IMR-90 (cell line): ENCODE data around the gene ARMH3. TPM values are rescaled to one million over a fixed set of nuclear protein-coding genes. Genes with fewer than 3 reads are reported as not detected.

Experiments
- ATAC-seq: fragments of 200-7000 bp; cut with Tn5 transposase; 2 replicates; pipeline ENCODE4 v1.9.1; 2020; ENCODE audit warnings: low read depth, mild to moderate bottlenecking, moderate library complexity
- BruUV-seq: library from RNA; stranded (reverse); fragments of 400-500 nt; replicated peaks from 2 replicates; lab custom pipeline; 2021; lab: Mats Ljungman, UMichigan
- CTCF ChIA-PET: fragments of 300-600 bp; formaldehyde crosslinking; extraction: SDS; loops from one replicate; lab custom pipeline; 2021; ENCODE audit warnings: antibody characterized with exemption; lab: Yijun Ruan, JAX
- POLR2A ChIA-PET: fragments of 300-600 bp; sonication (Branson Sonifier 250); formaldehyde crosslinking; loops from one replicate; lab custom pipeline; 2022; ENCODE audit warnings: antibody characterized with exemption; ENCODE audit not compliant: unreplicated experiment; lab: Charles Lee
- DNase-seq: peaks from one replicate; pipeline ENCODE4 v3.0.0; 2013
- H2AFZ ChIP-seq: replicated peaks from 2 replicates; pipeline ENCODE3; 2013; ENCODE audit warnings: low read length, mild to moderate bottlenecking; ENCODE audit not compliant: poor library complexity
- H2AK5ac ChIP-seq: 2 replicates; pipeline ENCODE4 v1.6.1; 2013; ENCODE audit warnings: low read depth, low read length, inconsistent platforms
- H2AK9ac ChIP-seq: replicated peaks from 2 replicates; pipeline ENCODE3; 2013; ENCODE audit warnings: mild to moderate bottlenecking, low read depth, low read length, moderate library complexity; ENCODE audit not compliant: poor library complexity
- H2BK120ac ChIP-seq: 2 replicates; pipeline ENCODE4 v1.6.1; 2013; ENCODE audit warnings: low read depth, low read length, inconsistent platforms
- H2BK15ac ChIP-seq: 3 replicates; pipeline ENCODE4 v1.6.1; 2013; ENCODE audit warnings: low read depth, low read length, inconsistent platforms
- H2BK20ac ChIP-seq: 2 replicates; pipeline ENCODE4 v1.6.1; 2013; ENCODE audit warnings: low read depth, mild to moderate bottlenecking, inconsistent platforms, low read length, moderate library complexity
- H2BK5ac ChIP-seq: 2 replicates; pipeline ENCODE4 v1.6.1; 2013; ENCODE audit warnings: mild to moderate bottlenecking, low read depth, low read length, inconsistent platforms; ENCODE audit not compliant: poor library complexity, severe bottlenecking
- H3K14ac ChIP-seq: replicated peaks from 2 replicates; pipeline ENCODE4 v1.6.1; 2013; ENCODE audit warnings: low read depth, low read length, inconsistent platforms
- H3K18ac ChIP-seq: 2 replicates; pipeline ENCODE4 v1.6.1; 2013; ENCODE audit warnings: low read depth, low read length, control low read depth
- H3K23ac ChIP-seq: 2 replicates; pipeline ENCODE4 v1.6.1; 2013; ENCODE audit warnings: low read depth, low read length, inconsistent platforms
- H3K27ac ChIP-seq: 2 replicates; pipeline ENCODE4 v1.5.1; 2013; ENCODE audit warnings: mild to moderate bottlenecking, control low read depth, low read length; ENCODE audit not compliant: insufficient read depth
- H3K27me3 ChIP-seq: 2 replicates; pipeline ENCODE4 v1.6.1; 2013; ENCODE audit warnings: low read length; ENCODE audit not compliant: control insufficient read depth, insufficient read depth
- H3K36me3 ChIP-seq: 2 replicates; pipeline ENCODE4 v1.6.1; 2013; ENCODE audit warnings: low read length, mixed read lengths; ENCODE audit not compliant: control insufficient read depth, insufficient read depth
- H3K4ac ChIP-seq: 2 replicates; pipeline ENCODE4 v1.6.1; 2013; ENCODE audit warnings: low read depth, low read length, inconsistent platforms
- H3K4me1 ChIP-seq: 2 replicates; pipeline ENCODE4 v1.6.1; 2013; ENCODE audit warnings: low read length, mixed read lengths; ENCODE audit not compliant: control insufficient read depth, insufficient read depth
- H3K4me2 ChIP-seq: 2 replicates; pipeline ENCODE4 v1.6.1; 2013; ENCODE audit warnings: low read depth, mild to moderate bottlenecking, control low read depth, low read length, moderate library complexity
- H3K4me3 ChIP-seq: 2 replicates; pipeline ENCODE4 v1.5.1; 2013; ENCODE audit warnings: low read depth, mild to moderate bottlenecking, control low read depth, low read length, moderate library complexity; ENCODE audit not compliant: insufficient read depth
- H3K56ac ChIP-seq: 2 replicates; pipeline ENCODE4 v1.6.1; 2013; ENCODE audit warnings: low read length, inconsistent platforms; ENCODE audit not compliant: insufficient read depth; ENCODE audit errors: extremely low read depth
- H3K79me1 ChIP-seq, 2 experiments: 2 replicates each; pipeline ENCODE4 v1.6.1; 2013; ENCODE audit warnings: low read length in 2 of 2, inconsistent platforms in 1 of 2, low read depth in 1 of 2
- H3K9ac ChIP-seq: 2 replicates; pipeline ENCODE4 v1.6.1; 2013; ENCODE audit warnings: low read depth, low read length, control low read depth
- H3K9me1 ChIP-seq: 2 replicates; pipeline ENCODE4 v1.6.1; 2013; ENCODE audit warnings: low read length, inconsistent platforms; ENCODE audit not compliant: insufficient read depth
- H3K9me3 ChIP-seq: 2 replicates; pipeline ENCODE4 v1.6.1; 2013; ENCODE audit warnings: low read length; ENCODE audit not compliant: control insufficient read depth, insufficient read depth
- H4K20me1 ChIP-seq: 2 replicates; pipeline ENCODE4 v1.6.1; 2013; ENCODE audit warnings: low read length, inconsistent platforms; ENCODE audit not compliant: insufficient read depth
- H4K5ac ChIP-seq: 2 replicates; pipeline ENCODE4 v1.6.1; 2013; ENCODE audit warnings: mild to moderate bottlenecking, low read depth, low read length, control low read depth
- H4K8ac ChIP-seq, 2 experiments: 2 replicates each; pipeline ENCODE4 v1.6.1; 2013; ENCODE audit warnings: low read depth in 2 of 2, low read length in 2 of 2, control low read depth in 1 of 2, inconsistent platforms in 1 of 2
- H4K91ac ChIP-seq: 2 replicates; pipeline ENCODE4 v1.6.1; 2013; ENCODE audit warnings: low read depth, low read length, inconsistent platforms; ENCODE audit not compliant: insufficient read depth
- CEBPB ChIP-seq: IDR thresholded peaks from 2 replicates; pipeline ENCODE4 v1.6.1; 2012; ENCODE audit warnings: low read depth, low read length, improper control_type of control experiment
- ELK1 ChIP-seq: fragments of 150-350 bp; IDR thresholded peaks from 2 replicates; pipeline ENCODE4 v1.6.1; 2016; ENCODE audit warnings: low read depth, mild to moderate bottlenecking, low read length, moderate library complexity, borderline replicate concordance
- NFE2L2 ChIP-seq: fragments of 150-350 bp; IDR thresholded peaks from 2 replicates; pipeline ENCODE4 v1.6.1; 2016; ENCODE audit warnings: low read depth, mild to moderate bottlenecking, low read length
- RFX5 ChIP-seq: IDR thresholded peaks from 2 replicates; pipeline ENCODE4 v1.8.0; 2012; ENCODE audit warnings: low read depth, mild to moderate bottlenecking, low read length, moderate library complexity
- WGBS, 2 experiments: methylation state at CpG; one replicate each; pipeline versions ENCODE4 v1.1.5 to v1.1.7; 2013; ENCODE audit warnings: missing lambda C conversion rate in 2 of 2; ENCODE audit not compliant: insufficient read length in 1 of 2; ENCODE audit errors: extremely low coverage in 2 of 2; 5-methylcytosine and 5-hydroxymethylcytosine counted together
- dilution Hi-C: fragments of 300-500 bp; cut with HindIII; formaldehyde crosslinking; loops from one replicate; pipeline ENCODE4 v1.14.3; 2018; ENCODE audit warnings: low sequenced_read_pairs; ENCODE audit not compliant: unreplicated experiment
- in situ Hi-C: fragments of 300-500 bp; cut with MboI; formaldehyde crosslinking; loops from 3 replicates; pipeline ENCODE4 v1.14.3; 2019; ENCODE audit warnings: low sequenced_read_pairs, inconsistent platforms, mixed read lengths
- intact Hi-C: fragments of 100-400 bp; cut with micrococcal nuclease; formaldehyde crosslinking; loops from 2 replicates; pipeline ENCODE4 v1.10.0; 2022
- polyA plus RNA-seq, 3 experiments: library from polyadenylated mRNA; depleted of rRNA; stranded (reverse); fragments of >200 nt; gene quantifications; 2 replicates each; pipeline ENCODE4 v1.2.3, GENCODE V29; 2012; ENCODE audit warnings: low replicate concordance in 1 of 3
- total RNA-seq: library from RNA; depleted of rRNA; stranded (reverse); fragments of >200 nt; gene quantifications from 2 replicates; pipeline ENCODE4 v1.2.3, GENCODE V29; 2012

Gene ARMH3
- total and polyA plus RNA-seq, 2 of the 4 experiments (the other 2 are of a cell fraction) = 12.1 to 13.1 TPM

- intact Hi-C loops = no loop called here
Measured at GRCh38 chr10:101974091-101974971, 81.6 kb downstream of the ARMH3 start.

More at GRCh38 chr10:101974091-101974971, 81.6 kb downstream of the ARMH3 start:
- H3K9me3 ChIP-seq = no peaks in the 10 kb centered on the region
- H3K4me2 ChIP-seq = no peak overlapping the region; the same call in 1 of the 2 replicates
- no peak overlapping the region for H2AFZ ChIP-seq
- BruUV-seq = no TSS peak
- H4K91ac ChIP-seq = no peak overlapping the region
- H3K9ac ChIP-seq = no peak overlapping the region
- H3K9me1 ChIP-seq = peaks cover 12% of the 10 kb centered on the region; the same call in 1 of the 2 replicates
- H3K36me3 ChIP-seq = peaks cover 17% of the 10 kb centered on the region
- H2BK5ac ChIP-seq = no peak overlapping the region
- H2BK120ac ChIP-seq = no peak overlapping the region
- H3K14ac ChIP-seq = peak overlapping the region; percentile 44; the same call in 1 of the 2 replicates
- dilution Hi-C loops = no loop called here
- WGBS, 2 experiments = no CpG with 5 or more reads among the region's 6 CpGs
- no peak for DNase-seq
- H3K4ac ChIP-seq = no peak overlapping the region
- H3K4me1 ChIP-seq = peaks cover 6% of the 10 kb centered on the region
- peak overlapping the region; percentile 27; the same call in 1 of the 3 replicates for H2BK15ac ChIP-seq
- H3K27me3 ChIP-seq = no peaks in the 10 kb centered on the region
- H2AK5ac ChIP-seq = no peak overlapping the region
- H2BK20ac ChIP-seq = no peak overlapping the region
- H3K4me3 ChIP-seq = no peak overlapping the region
- H3K27ac ChIP-seq = no peak overlapping the region
- TF ChIP-seq ELK1 = no peak
- no peak for TF ChIP-seq RFX5
- TF ChIP-seq NFE2L2 = no peak
- no peak for TF ChIP-seq CEBPB
- peak overlapping the region; percentile 52 for H3K23ac ChIP-seq
- in situ Hi-C loops = no loop called here
- no peak overlapping the region for H2AK9ac ChIP-seq
- ATAC-seq = no peak
- H4K20me1 ChIP-seq = no peaks in the 10 kb centered on the region
- H4K5ac ChIP-seq = no peak overlapping the region; the same call in 1 of the 2 replicates
- H3K56ac ChIP-seq = no peak overlapping the region
- POLR2A ChIA-PET = interaction anchor here (0.6 kb wide), 1 partner anchor 643 kb away, joined by 8 read pairs; no protein-coding TSS in a partner anchor
- CTCF ChIA-PET = no interaction called here
- no peak overlapping the region; the same call in 1 of the 2 replicates for H3K18ac ChIP-seq
- H3K79me1 ChIP-seq = peaks cover 0 to 12% of the 10 kb centered on the region in 2 experiments; a peak in 2 of 4 replicates
- peak overlapping the region in 1 of 2 experiments; percentile 6; a peak in 1 of 4 replicates for H4K8ac ChIP-seq
